Measurements from ENCODE around the gene TMEM178A. TPM values are rescaled to one million over a fixed set of nuclear protein-coding genes. Genes with fewer than 3 reads are reported as not detected.

TMEM178A gene
- polyA plus RNA-seq, 3 donors: 0.15 TPM; not detected in 2

DNA sequence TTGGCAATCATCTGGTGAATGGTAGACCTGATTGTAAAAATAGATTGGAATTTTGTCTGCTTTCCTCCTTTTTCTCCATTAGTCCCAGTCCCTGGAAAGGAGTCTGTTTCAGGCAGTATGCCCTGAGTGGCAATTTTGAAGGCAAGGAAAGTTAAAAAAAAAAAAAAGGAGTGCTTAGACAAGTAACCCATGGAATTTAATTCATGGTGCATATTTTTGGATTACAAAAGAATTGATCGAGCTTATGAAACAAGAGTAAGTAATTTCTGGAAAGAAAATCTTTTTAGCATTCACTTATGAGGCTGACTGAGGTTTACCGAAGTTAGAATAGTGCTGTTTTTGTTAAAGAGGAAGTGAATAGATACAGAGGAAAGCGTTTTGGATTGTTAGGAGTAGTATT is 29.4 kb upstream of the TMEM178A start:
- no CpG with 5 or more reads among the region's 3 CpGs for WGBS (ENCODE audit: insufficient coverage)
- no peaks in the 10 kb centered on the region for H3K79me2 ChIP-seq (ENCODE audit: insufficient read depth, low read length)
- no peak overlapping the region for H3K4me2 ChIP-seq (replicated peaks; ENCODE audit: extremely low read depth, low read length, poor library complexity, severe bottlenecking)
- H2AFZ ChIP-seq (ENCODE audit: insufficient read depth, low read depth, low read length, poor library complexity, severe bottlenecking): no peak overlapping the region
- H3K27ac ChIP-seq (ENCODE audit: low read depth in 1 of 2, low read length in 2 of 2): no peak overlapping the region
- TF ChIP-seq CTCF (IDR thresholded peaks at IDR 0.05): no peak
- Mint-ChIP-seq H3K4me1 (no peaks in the 10 kb centered on the region), H3K27ac (no peak overlapping the region), H3K9me3 (no peaks in the 10 kb centered on the region), H3K4me3 (no peak overlapping the region), H3K36me3 (no peaks in the 10 kb centered on the region), H3K27me3 (ENCODE audit: low read depth in 3 of 3) (peaks cover 0 to 4% (median 1%) of the 10 kb centered on the region in 3 donors)
- intact Hi-C loops (cut with micrococcal nuclease): no loop called here
- H3K9me3 ChIP-seq (replicated peaks in 1 of 2; ENCODE audit: control insufficient read depth in 1 of 2, insufficient read depth in 1 of 2, low read length in 2 of 2): no peaks in the 10 kb centered on the region
- no peak overlapping the region for H3K9ac ChIP-seq (ENCODE audit: insufficient read depth, low read length, poor library complexity, severe bottlenecking)
- no peaks in the 10 kb centered on the region for H4K20me1 ChIP-seq (ENCODE audit: insufficient read depth, low read length)
- no peak for DNase-seq
- H3K4me1 ChIP-seq (ENCODE audit: control insufficient read depth in 1 of 2, insufficient read depth in 2 of 2, low read length in 2 of 2): no peaks in the 10 kb centered on the region
- H3K4me3 ChIP-seq (replicated peaks in 1 of 3; ENCODE audit: low read depth in 2 of 3, low read length in 3 of 3): no peak overlapping the region
- H3K36me3 ChIP-seq (replicated peaks in 1 of 2; ENCODE audit: control insufficient read depth in 1 of 2, insufficient read depth in 2 of 2, low read length in 2 of 2): no peaks in the 10 kb centered on the region
- no peaks in the 10 kb centered on the region for H3K27me3 ChIP-seq (ENCODE audit: control insufficient read depth in 2 of 2, insufficient read depth in 2 of 2, low read length in 2 of 2)

GRCh38 chr2:39638581-39638980 is 27.1 kb upstream of the TMEM178A start:
- no peaks in the 10 kb centered on the region for H3K36me3 Mint-ChIP-seq
- DNase-seq: no peak
- intact Hi-C loops (cut with micrococcal nuclease): no loop called here

More at GRCh38 chr2:39638581-39638980, 27.1 kb upstream of the TMEM178A start:
- H3K27me3 ChIP-seq (ENCODE audit: control insufficient read depth in 2 of 2, insufficient read depth in 2 of 2, low read length in 2 of 2): no peaks in the 10 kb centered on the region
- no CpG with 5 or more reads among the region's 3 CpGs for WGBS (ENCODE audit: insufficient coverage)
- no peak for TF ChIP-seq CTCF (IDR thresholded peaks at IDR 0.05)
- Mint-ChIP-seq H3K9me3 (no peaks in the 10 kb centered on the region), H3K27me3 (ENCODE audit: low read depth in 3 of 3) (peaks cover 0 to 2% (median 1%) of the 10 kb centered on the region in 3 donors), H3K4me3 (no peak overlapping the region), H3K27ac (no peak overlapping the region), H3K4me1 (no peaks in the 10 kb centered on the region)
- no peak overlapping the region for H3K4me3 ChIP-seq (replicated peaks in 1 of 3; ENCODE audit: low read depth in 2 of 3, low read length in 3 of 3)
- no peaks in the 10 kb centered on the region for H3K4me1 ChIP-seq (ENCODE audit: control insufficient read depth in 1 of 2, insufficient read depth in 2 of 2, low read length in 2 of 2)
- no peak overlapping the region for H2AFZ ChIP-seq (ENCODE audit: insufficient read depth, low read depth, low read length, poor library complexity, severe bottlenecking)
- H3K9ac ChIP-seq (ENCODE audit: insufficient read depth, low read length, poor library complexity, severe bottlenecking): no peak overlapping the region
- no peaks in the 10 kb centered on the region for H3K79me2 ChIP-seq (ENCODE audit: insufficient read depth, low read length)
- no peak overlapping the region for H3K27ac ChIP-seq (ENCODE audit: low read depth in 1 of 2, low read length in 2 of 2)
- H4K20me1 ChIP-seq (ENCODE audit: insufficient read depth, low read length): no peaks in the 10 kb centered on the region
- no peaks in the 10 kb centered on the region for H3K36me3 ChIP-seq (replicated peaks in 1 of 2; ENCODE audit: control insufficient read depth in 1 of 2, insufficient read depth in 2 of 2, low read length in 2 of 2)
- no peaks in the 10 kb centered on the region for H3K9me3 ChIP-seq (replicated peaks in 1 of 2; ENCODE audit: control insufficient read depth in 1 of 2, insufficient read depth in 1 of 2, low read length in 2 of 2)
- no peak overlapping the region for H3K4me2 ChIP-seq (replicated peaks; ENCODE audit: extremely low read depth, low read length, poor library complexity, severe bottlenecking)
